ENCODE measurements around the gene MDN1. TPM values are rescaled to one million over a fixed set of nuclear protein-coding genes. Genes with fewer than 3 reads are reported as not detected.

Gene MDN1
- polyA plus RNA-seq, 1 donor from 2014 or later, result 7.9 TPM

Other genes starting within 250 kb of the MDN1 start
- gene LYRM2, start 181.0 kb downstream of the MDN1 start, polyA plus RNA-seq, result 77.2 TPM
- 53.2 TPM for gene CASP8AP2, start 10.1 kb upstream of the MDN1 start, polyA plus RNA-seq
- gene GJA10, start 74.7 kb upstream of the MDN1 start, polyA plus RNA-seq, result not detected

Measured in IgD-negative memory B cell (primary cell).